ENCODE results near the gene SPPL2C. TPM values are rescaled to one million over a fixed set of nuclear protein-coding genes. Genes with fewer than 3 reads are reported as not detected.

SPPL2C gene
- polyA plus RNA-seq, 1 donor (not counting 4 experiments of a cell fraction or from before 2014, with no cell fraction given) = not detected

GRCh38 chr17:45869676-45870341 is 25.1 kb downstream of the SPPL2C start:
- Histone ChIP-seq H3K4me2 (ENCODE audit: control insufficient read depth, extremely low read depth, insufficient read depth, low read depth, low read length) (no peak overlapping the region), H3K27ac (ENCODE audit: control insufficient read depth, insufficient read depth, low read length) (no peak overlapping the region), H3K36me3 (ENCODE audit: control insufficient read depth in 2 of 2, extremely low read depth in 1 of 2, insufficient read depth in 2 of 2, low read length in 2 of 2) (no peaks in the 10 kb centered on the region), H4K20me1 (ENCODE audit: control insufficient read depth, extremely low read depth, insufficient read depth, low read length) (no peaks in the 10 kb centered on the region), H3K4me3 (ENCODE audit: control insufficient read depth in 2 of 3, extremely low read depth in 1 of 3, insufficient read depth in 2 of 3, low read depth in 1 of 3, low read length in 3 of 3) (no peak overlapping the region), H3K9me3 (ENCODE audit: control insufficient read depth, low read depth, low read length) (no peaks in the 10 kb centered on the region), H3K27me3 (ENCODE audit: control insufficient read depth, extremely low read depth, insufficient read depth, low read length) (peaks cover 3% of the 10 kb centered on the region), H3K9me1 (ENCODE audit: control insufficient read depth, extremely low read depth, insufficient read depth, low read length) (no peaks in the 10 kb centered on the region), H3K9ac (ENCODE audit: control insufficient read depth, extremely low read depth, insufficient read depth, low read length) (no peak overlapping the region), H3K79me2 (ENCODE audit: control insufficient read depth, insufficient read depth, low read length) (no peaks in the 10 kb centered on the region), H2AFZ (ENCODE audit: control insufficient read depth, low read length) (no peak overlapping the region), H3K4me1 (ENCODE audit: control insufficient read depth, extremely low read depth, insufficient read depth, low read length) (no peaks in the 10 kb centered on the region)
- DNase-seq (ENCODE audit: low read depth, low spot score) (no peak), FAIRE-seq (no peak)
- TF ChIP-seq, protein P1, sequence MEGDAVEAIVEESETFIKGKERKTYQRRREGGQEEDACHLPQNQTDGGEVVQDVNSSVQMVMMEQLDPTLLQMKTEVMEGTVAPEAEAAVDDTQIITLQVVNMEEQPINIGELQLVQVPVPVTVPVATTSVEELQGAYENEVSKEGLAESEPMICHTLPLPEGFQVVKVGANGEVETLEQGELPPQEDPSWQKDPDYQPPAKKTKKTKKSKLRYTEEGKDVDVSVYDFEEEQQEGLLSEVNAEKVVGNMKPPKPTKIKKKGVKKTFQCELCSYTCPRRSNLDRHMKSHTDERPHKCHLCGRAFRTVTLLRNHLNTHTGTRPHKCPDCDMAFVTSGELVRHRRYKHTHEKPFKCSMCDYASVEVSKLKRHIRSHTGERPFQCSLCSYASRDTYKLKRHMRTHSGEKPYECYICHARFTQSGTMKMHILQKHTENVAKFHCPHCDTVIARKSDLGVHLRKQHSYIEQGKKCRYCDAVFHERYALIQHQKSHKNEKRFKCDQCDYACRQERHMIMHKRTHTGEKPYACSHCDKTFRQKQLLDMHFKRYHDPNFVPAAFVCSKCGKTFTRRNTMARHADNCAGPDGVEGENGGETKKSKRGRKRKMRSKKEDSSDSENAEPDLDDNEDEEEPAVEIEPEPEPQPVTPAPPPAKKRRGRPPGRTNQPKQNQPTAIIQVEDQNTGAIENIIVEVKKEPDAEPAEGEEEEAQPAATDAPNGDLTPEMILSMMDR (optimal IDR thresholded peaks at IDR 0.05 in 1 of 3, IDR thresholded peaks at IDR 0.05 in 1 of 3, conservative IDR thresholded peaks at IDR 0.05 in 1 of 3; ENCODE audit: extremely low read depth in 1 of 3, insufficient read depth in 2 of 3, low read length in 3 of 3) = no peak
- TF ChIP-seq EZH2 (IDR thresholded peaks at IDR 0.05; ENCODE audit: low read length) = no peak
- dilution Hi-C loops (cut with MboI; ENCODE audit: extremely low pct_ligation_motif_present, low sequenced_read_pairs) = loop anchor here (25.0 kb wide), 1 partner anchor 233 kb away; no protein-coding TSS in a partner anchor

DNA sequence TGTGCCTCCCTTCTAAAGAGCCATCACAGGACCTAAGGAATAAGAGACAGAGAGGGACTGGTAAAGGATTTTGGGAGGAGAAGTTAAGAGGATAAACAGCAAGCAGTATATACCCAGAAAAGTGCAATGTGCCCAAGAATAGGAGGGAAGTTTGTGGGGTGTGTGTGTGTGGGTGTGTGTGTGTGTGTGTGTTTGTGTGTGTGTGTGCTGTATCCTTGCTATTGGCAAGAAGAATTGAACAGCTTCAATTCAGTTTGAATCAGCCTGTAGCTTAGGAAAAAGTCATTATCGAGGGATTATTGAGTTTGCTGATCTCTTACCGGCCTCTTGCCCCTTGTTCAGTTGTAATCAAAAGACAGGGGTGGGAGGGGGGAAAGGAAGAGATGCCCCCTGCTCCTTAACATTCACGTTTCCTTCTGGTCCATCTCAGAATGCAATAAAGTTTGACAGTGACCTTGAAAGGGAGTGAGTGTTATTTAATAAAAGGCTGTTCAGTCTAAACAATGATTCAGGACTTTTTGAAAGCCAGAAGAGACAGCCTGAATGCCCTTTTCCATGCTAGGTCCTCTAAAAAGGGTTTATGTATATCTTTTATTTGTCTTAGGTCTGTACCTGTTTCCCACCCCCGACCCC is 25.8 kb downstream of the SPPL2C start:
- dilution Hi-C loops (cut with MboI; ENCODE audit: extremely low pct_ligation_motif_present, low sequenced_read_pairs) = loop anchor here (25.0 kb wide), 1 partner anchor 233 kb away; no protein-coding TSS in a partner anchor

More for the DNA sequence above, 25.8 kb downstream of the SPPL2C start:
- H2AFZ ChIP-seq (ENCODE audit: control insufficient read depth, low read length) = no peak overlapping the region
- no peaks in the 10 kb centered on the region for H3K9me1 ChIP-seq (ENCODE audit: control insufficient read depth, extremely low read depth, insufficient read depth, low read length)
- no peaks in the 10 kb centered on the region for H3K27me3 ChIP-seq (ENCODE audit: control insufficient read depth, extremely low read depth, insufficient read depth, low read length)
- DNase-seq (ENCODE audit: low read depth, low spot score) = no peak
- H3K27ac ChIP-seq (ENCODE audit: control insufficient read depth, insufficient read depth, low read length) = no peak overlapping the region
- H3K79me2 ChIP-seq (ENCODE audit: control insufficient read depth, insufficient read depth, low read length) = no peaks in the 10 kb centered on the region
- H3K36me3 ChIP-seq (ENCODE audit: control insufficient read depth in 2 of 2, extremely low read depth in 1 of 2, insufficient read depth in 2 of 2, low read length in 2 of 2) = no peaks in the 10 kb centered on the region
- TF ChIP-seq EZH2 (IDR thresholded peaks at IDR 0.05; ENCODE audit: low read length) = no peak
- TF ChIP-seq, protein P1 (optimal IDR thresholded peaks at IDR 0.05 in 1 of 3, IDR thresholded peaks at IDR 0.05 in 1 of 3, conservative IDR thresholded peaks at IDR 0.05 in 1 of 3; ENCODE audit: extremely low read depth in 1 of 3, insufficient read depth in 2 of 3, low read length in 3 of 3) = no peak
- no peak overlapping the region for H3K4me3 ChIP-seq (ENCODE audit: control insufficient read depth in 2 of 3, extremely low read depth in 1 of 3, insufficient read depth in 2 of 3, low read depth in 1 of 3, low read length in 3 of 3)
- H3K4me1 ChIP-seq (ENCODE audit: control insufficient read depth, extremely low read depth, insufficient read depth, low read length) = no peaks in the 10 kb centered on the region
- H3K9ac ChIP-seq (ENCODE audit: control insufficient read depth, extremely low read depth, insufficient read depth, low read length) = no peak overlapping the region
- no peaks in the 10 kb centered on the region for H4K20me1 ChIP-seq (ENCODE audit: control insufficient read depth, extremely low read depth, insufficient read depth, low read length)
- no peaks in the 10 kb centered on the region for H3K9me3 ChIP-seq (ENCODE audit: control insufficient read depth, low read depth, low read length)
- FAIRE-seq = no peak
- no peak overlapping the region for H3K4me2 ChIP-seq (ENCODE audit: control insufficient read depth, extremely low read depth, insufficient read depth, low read depth, low read length)
